Raji (cell line): Measurements from ENCODE around the gene RNASEH1.

ENCODE experiments used
- POLR2A ChIP-seq: IDR thresholded peaks from 2 replicates; pipeline ENCODE4 v1.6.1; 2011; ENCODE audit warnings: low read depth, low read length, control low read depth; ENCODE audit not compliant: insufficient read depth

The RNASEH1 gene

GRCh38 chr2:3598197-3598910 lies 40.2 kb upstream of the RNASEH1 start:
- TF ChIP-seq POLR2A = no peak

- TF ChIP-seq POLR2A = no peak
Observed at GRCh38 chr2:3597567-3597966, 39.4 kb upstream of the RNASEH1 start.

GRCh38 chr2:3596901-3597417 lies 38.8 kb upstream of the RNASEH1 start:
- no peak for TF ChIP-seq POLR2A

- no peak for TF ChIP-seq POLR2A
Observed at GRCh38 chr2:3595985-3596384, 37.9 kb upstream of the RNASEH1 start.

- no peak for TF ChIP-seq POLR2A
Observed at GRCh38 chr2:3595404-3595803, 37.3 kb upstream of the RNASEH1 start.

GRCh38 chr2:3594493-3595281 lies 36.6 kb upstream of the RNASEH1 start, which contains the start of gene COLEC11:
Gene COLEC11 (plus strand): TSS chr2:3595112. CDS start chr2:3604341, 9,229 bp downstream.
- TF ChIP-seq POLR2A = no peak

- no peak for TF ChIP-seq POLR2A
Observed at GRCh38 chr2:3589086-3589485, 31.0 kb upstream of the RNASEH1 start.

GRCh38 chr2:3588084-3588483 lies 30.0 kb upstream of the RNASEH1 start:
- TF ChIP-seq POLR2A = no peak

GRCh38 chr2:3587432-3587831 lies 29.3 kb upstream of the RNASEH1 start:
- TF ChIP-seq POLR2A = no peak

- TF ChIP-seq POLR2A = no peak
Observed at GRCh38 chr2:3587021-3587420, 28.9 kb upstream of the RNASEH1 start.

GRCh38 chr2:3586220-3586619 lies 28.1 kb upstream of the RNASEH1 start:
- TF ChIP-seq POLR2A = no peak

GRCh38 chr2:3585261-3586109 lies 27.4 kb upstream of the RNASEH1 start:
- TF ChIP-seq POLR2A = no peak

- no peak for TF ChIP-seq POLR2A
Observed at GRCh38 chr2:3584608-3585260, 26.6 kb upstream of the RNASEH1 start.

GRCh38 chr2:3584076-3584475 lies 25.9 kb upstream of the RNASEH1 start:
- no peak for TF ChIP-seq POLR2A
